HL-60/S4 treated with retinoic acid at 250 ng/mL for 4 days and 3 days (cell line): Measurements from ENCODE around the gene ZNF740.
"Not testable (repeated sequence)": the region's sequence is repeated elsewhere in the genome, so short reads cannot be mapped to it uniquely, and the experiment has no call there.

Experiments used
- in situ Hi-C: fragments of 300-500 bp; cut with MboI; formaldehyde crosslinking; loops from 2 replicates; pipeline ENCODE4 v1.7.0; 2022; ENCODE audit warnings: low sequenced_read_pairs

Gene ZNF740

GRCh38 chr12:53172352-53172751 is 8.2 kb upstream of the ZNF740 start:
- in situ Hi-C loops = no loop called here

GRCh38 chr12:53173085-53173715 is 7.3 kb upstream of the ZNF740 start:
- in situ Hi-C loops = no loop called here

DNA sequence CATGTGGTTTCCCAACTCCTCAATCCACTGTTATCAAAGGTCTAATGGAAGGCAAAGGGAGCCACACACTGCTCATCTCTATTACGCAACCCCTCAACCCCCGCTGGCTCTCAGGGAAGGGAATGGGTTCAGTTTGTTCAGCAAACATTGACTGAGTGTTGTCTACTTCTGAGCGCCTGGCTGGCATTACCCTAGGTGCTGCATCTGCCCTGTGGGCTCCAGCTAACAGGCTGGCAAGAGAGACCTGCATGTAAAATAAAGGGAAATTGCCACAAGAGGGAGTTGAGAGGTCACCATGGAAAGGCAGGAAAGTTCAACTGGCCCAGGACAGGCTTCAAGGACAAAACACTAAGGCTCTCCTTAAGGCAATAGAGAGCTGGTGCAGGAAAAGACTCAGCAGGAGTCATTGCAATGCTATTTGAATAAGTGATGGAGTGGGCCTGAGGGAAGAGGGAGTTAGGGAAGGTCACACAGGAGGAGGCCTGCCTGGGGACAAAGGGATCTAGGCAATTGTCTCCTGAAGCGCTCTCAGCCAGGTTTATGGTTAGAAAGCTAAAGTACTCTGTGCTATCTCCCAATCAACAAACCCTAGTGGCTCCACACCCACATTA is 5.5 kb upstream of the ZNF740 start:
- in situ Hi-C loops = no loop called here

DNA sequence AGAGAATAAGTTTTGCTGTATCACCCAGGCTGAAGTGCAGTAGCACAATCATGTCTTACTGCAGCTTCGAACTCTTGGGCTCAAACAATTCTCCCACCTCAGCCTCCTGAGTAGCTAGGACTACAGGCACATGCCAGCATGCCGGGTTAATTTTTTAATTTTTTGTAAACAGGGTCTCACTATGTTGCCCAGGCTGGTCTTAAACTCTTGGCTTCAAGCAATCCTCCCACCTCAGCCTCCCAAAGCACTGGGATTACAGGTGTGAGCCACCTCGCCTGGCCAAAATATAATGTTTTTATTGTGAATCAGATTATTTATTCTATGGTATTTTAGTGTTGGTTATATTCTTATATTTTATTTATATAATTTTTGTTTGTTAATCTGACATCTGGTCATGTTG is 3.8 kb upstream of the ZNF740 start:
- in situ Hi-C loops = no loop called here

- in situ Hi-C loops = not testable (repeated sequence)
Measured at GRCh38 chr12:53177447-53177846, 3.1 kb upstream of the ZNF740 start.

DNA sequence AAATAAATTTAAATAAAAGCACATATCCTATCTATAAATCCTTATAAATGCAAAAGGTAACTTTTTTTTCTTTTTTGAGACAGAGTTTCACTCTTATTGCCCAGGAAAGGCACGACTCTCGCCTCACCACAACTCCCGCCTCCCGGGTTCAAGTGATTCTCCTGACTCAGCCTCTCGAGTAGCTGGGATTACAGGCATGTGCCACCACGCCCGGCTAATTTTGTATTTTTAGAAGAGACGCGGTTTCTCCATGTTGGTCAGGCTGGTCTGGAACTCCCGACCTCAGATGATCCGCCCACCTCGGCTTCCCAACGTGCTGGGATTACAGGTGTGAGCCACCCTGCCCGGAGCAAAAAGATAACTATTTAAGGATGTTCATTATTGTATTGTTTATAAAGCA is 1.7 kb upstream of the ZNF740 start:
- in situ Hi-C loops = not testable (repeated sequence)

DNA sequence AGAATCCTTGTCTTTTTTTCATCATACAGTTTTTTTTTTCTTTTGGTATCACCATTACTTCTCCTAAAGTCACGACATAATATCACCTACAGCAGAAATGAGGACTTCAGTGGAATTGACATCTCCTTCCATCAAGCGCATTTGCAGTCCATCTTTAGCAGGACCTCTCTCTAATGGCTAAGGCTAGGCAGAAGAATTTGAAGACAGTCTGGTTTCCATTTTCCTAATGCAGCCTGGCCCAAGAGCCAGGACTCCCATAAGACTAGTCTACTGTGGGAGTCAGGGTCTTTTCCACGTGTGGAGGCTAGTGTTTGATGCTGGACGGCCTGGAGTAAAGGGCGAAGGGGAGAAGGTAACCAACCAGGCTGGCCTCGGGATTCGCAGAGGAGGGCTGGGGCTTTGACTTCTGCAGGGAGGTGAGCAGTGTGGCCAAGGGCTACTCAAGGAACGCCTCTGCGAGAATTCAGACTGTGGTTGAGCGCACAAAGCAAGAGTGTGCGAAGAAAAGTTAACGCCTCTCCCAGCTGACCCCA is 769 bp upstream of the ZNF740 start:
- in situ Hi-C loops = loop anchor here (10.0 kb wide), 1 partner anchor 115 kb away; no protein-coding TSS in a partner anchor

DNA sequence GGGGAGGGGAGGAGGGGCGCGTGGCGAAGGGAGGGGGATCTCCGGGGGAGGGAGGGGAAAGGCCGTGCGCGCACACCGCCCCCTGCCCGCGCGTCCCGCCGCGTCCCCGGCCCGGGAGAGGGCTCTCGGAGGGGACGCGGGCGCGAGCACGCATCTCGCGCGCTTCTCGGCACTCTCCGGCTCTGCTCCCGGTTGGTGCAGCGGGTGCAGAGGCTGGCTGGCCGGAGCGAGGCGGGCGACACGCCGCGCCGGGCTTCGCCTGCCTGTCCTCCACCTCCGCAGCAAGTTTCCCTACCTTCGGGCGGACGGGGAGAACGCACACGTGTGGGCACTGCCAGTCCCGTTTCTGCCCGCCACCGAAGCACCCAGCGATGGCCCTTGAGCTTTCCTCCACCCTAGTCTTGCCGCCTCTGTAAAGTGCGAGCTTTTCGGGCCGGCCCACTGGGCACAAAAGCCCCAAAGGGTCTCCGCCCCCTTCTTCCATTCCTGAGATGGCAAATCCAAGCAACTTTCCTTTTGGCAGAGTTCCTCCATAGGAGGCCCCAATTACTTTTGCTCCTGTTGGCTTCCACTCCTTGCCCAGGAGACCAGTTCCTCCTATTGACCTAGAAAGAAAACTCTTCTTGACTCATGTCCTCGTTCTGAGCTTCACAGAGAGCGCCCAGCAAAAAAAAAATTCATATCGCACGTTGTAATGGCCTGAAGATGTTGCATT is 566 bp downstream of the ZNF740 start:
- in situ Hi-C loops = loop anchor here (10.0 kb wide), 1 partner anchor 116 kb away; no protein-coding TSS in a partner anchor

DNA sequence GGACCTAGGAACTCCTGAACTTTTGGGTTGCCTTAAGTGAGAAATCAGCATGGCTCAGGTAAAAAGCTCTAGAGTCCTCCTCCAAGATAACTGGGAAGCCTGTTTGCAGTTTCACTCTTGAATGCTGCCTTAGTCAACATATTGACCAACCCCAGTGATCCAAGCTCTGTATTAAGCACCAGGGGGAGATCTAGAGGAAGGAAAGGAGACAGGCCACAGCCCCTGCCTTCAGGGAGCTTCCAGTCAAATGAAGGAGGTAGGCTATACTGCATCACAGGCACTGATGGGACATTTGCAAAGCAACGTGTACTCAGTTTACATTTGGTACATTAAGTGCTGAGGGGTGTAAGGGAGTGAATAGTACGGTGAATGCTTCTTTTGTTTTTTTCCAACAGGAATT is 1.4 kb downstream of the ZNF740 start:
- in situ Hi-C loops = loop anchor here (10.0 kb wide), 1 partner anchor 117 kb away; no protein-coding TSS in a partner anchor

DNA sequence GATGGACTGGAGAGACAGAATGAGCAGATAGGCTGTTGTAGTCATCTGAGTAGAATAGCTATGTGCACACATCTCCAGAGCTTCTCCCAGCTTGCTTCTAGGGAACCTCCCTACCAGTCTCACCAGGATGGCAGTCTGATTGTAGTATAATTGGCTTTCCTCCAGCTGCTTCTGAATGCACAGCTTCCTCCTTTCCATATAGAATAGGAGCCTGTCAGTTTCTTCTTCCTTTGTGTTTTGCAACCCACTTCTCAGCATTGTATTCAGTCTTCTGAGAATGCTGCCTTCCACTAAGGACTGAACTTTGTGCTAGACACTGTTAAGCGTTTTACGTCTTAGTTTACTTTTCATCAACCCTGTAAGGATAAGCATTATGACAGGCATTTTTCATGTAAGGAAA is 2.4 kb downstream of the ZNF740 start:
- in situ Hi-C loops = loop anchor here (10.0 kb wide), 1 partner anchor 118 kb away; no protein-coding TSS in a partner anchor

GRCh38 chr12:53184828-53185227 is 4.3 kb downstream of the ZNF740 start:
- in situ Hi-C loops = loop anchor here (10.0 kb wide), 1 partner anchor 120 kb away; no protein-coding TSS in a partner anchor

GRCh38 chr12:53185582-53186153 is 5.1 kb downstream of the ZNF740 start:
- in situ Hi-C loops = loop anchor here (10.0 kb wide), 1 partner anchor 121 kb away; no protein-coding TSS in a partner anchor

DNA sequence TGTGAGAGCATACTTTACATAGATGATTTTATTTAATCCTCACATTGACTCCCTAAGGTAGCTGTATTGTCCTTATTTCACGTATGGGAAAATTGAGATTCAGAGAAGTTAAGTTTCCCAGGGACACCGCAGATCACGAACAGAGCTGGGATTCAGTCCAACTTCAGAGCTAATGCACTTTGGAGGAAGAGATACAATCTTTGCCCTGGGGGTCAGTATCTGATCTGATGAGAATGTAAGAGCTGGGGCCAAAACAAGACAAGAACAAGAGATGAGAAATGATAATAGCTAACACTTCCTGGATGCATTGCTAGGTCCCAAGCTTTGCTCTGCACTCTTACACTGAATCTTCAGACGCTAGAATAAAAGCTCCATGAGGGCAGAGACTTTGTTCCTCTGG is 6.2 kb downstream of the ZNF740 start:
- in situ Hi-C loops = loop anchor here (10.0 kb wide), 1 partner anchor 122 kb away; no protein-coding TSS in a partner anchor

DNA sequence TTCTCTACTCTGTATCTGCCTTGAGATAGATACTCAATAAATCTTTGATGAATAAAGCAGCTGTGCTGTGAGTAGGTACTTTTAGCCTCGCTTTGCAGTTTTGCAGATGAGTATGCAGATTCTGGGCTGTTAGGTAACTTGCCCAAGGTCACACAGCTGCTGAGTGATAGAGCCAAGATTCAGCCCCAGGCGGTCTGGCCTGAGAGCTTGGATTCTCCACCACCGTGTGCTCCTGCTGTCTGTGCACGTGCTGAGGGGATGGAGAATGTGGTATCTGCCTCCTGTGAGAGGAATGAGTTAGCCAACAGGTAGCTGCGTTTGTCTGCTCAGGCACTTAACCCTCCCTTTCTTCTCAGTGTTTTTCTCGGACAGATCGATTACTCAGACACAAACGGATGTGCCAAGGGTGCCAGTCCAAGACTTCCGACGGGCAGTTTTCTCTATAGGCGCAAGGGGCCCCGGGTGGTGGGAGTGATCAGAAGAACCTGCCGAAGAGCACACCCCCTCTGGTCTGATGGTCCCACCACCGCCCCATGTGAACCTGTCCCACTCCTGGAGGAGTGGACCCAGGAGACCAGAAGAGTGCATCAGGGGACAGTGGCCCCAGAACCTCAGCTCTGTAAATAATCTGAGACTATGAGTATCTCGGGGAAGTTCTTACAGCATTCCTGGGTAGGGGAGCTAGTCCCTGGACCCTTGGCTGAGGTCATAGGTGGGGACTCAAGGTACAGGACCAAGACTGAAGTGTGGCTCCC is 6.8 kb downstream of the ZNF740 start:
- in situ Hi-C loops = loop anchor here (10.0 kb wide), 1 partner anchor 123 kb away; no protein-coding TSS in a partner anchor

DNA sequence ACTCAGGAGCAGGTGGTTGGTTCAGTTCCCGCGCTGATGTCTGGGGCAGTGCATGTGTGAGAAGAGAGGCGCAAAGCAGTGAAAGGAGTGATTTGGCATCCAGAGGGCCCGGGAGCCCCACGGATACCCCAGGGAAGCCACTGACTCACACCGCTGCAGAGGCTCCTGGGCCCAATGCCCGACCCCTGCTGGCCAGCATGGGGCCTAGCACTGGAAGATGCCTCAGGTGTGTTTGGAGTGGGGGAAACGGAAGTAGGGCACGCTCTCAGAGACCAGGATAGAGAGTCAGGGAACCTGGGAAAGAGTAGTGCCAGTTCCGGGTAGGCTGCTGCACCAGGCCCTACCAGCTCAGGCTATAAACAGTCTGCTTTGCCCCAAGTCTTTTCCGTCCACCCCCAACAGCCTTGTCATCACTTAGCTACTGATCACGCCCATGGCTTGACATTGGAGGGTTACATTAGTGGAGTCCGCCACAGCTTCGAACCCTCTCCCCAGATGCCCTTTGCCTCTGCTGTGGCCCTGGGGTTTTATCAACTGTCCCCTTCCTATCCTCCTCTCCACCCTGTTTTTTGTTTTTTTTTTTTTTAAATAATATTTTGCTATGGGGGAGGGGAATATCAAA is 9.7 kb downstream of the ZNF740 start:
- in situ Hi-C loops = no loop called here

DNA sequence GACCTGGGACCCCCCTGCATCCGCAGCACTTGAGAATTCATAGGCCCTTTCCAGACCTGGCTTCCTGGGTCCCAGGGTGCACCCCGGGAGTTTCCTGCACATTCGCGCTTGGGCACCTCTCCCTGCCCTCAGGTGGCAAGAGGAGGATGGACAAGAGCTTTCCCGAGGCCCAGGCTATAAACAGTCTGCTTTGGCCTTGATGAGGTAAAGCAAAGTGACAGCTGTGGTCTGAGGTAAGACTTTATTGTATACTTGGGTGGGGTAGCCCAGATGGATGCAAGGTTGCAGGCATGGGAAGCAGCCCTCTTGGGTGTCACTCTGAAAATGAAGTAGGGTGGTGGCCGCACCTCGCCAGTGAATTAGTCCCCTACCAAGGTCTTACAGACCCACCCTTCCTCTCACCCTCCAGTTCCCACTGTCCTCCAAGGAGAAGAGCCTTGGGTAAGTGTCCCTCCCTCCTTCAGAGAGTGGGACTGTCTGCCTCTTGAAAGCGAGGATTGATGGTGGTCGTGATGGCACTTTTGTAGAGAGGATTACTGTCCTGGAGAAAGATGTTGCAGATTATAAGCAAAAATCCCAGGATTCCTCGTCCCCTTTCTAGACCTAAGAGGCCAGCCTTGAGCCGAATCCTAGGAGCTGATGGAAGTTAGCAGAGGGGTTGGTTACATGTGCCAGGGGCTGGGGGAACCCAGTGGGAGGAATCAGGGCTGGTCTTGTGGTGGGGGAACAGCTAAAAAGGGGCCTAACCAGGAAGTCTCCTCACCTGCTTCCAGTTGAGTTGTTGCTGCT is 10.8 kb downstream of the ZNF740 start:
- in situ Hi-C loops = no loop called here

- in situ Hi-C loops = no loop called here
Measured at GRCh38 chr12:53191885-53192530, 11.5 kb downstream of the ZNF740 start.

- in situ Hi-C loops = no loop called here
Measured at GRCh38 chr12:53192531-53193021, 12.1 kb downstream of the ZNF740 start.
